Neural progenitor cell (in vitro differentiated cells): ENCODE results near the gene LRRC7. TPM values are rescaled to one million over a fixed set of nuclear protein-coding genes. Genes with fewer than 3 reads are reported as not detected.

Experiments
- DNase-seq: peaks from one replicate; pipeline ENCODE4 v3.0.0-alpha.2; 2016; ENCODE audit warnings: low spot score
- H2AFZ ChIP-seq: fragments of 200-600 bp; sonication (generic); replicated peaks from 2 replicates; pipeline ENCODE4 v1.6.1; 2016; ENCODE audit warnings: antibody characterized with exemption
- H3F3A ChIP-seq: fragments of 200-600 bp; sonication (generic); 2 replicates; pipeline ENCODE4 v1.6.1; 2016; ENCODE audit warnings: antibody characterized with exemption, low read depth
- H3K27ac ChIP-seq: fragments of 200-600 bp; sonication (generic); 2 replicates; pipeline ENCODE4 v1.5.1; 2016; ENCODE audit warnings: mild to moderate bottlenecking
- H3K27me3 ChIP-seq: fragments of 200-600 bp; sonication (generic); 2 replicates; pipeline ENCODE4 v1.6.1; 2016; ENCODE audit warnings: mild to moderate bottlenecking, moderate library complexity
- H3K36me3 ChIP-seq: fragments of 200-600 bp; sonication (generic); 2 replicates; pipeline ENCODE4 v1.5.1; 2016
- H3K4me1 ChIP-seq: fragments of 200-600 bp; sonication (generic); 2 replicates; pipeline ENCODE4 v1.6.1; 2016; ENCODE audit warnings: mixed run types
- H3K4me2 ChIP-seq: fragments of 200-600 bp; sonication (generic); 2 replicates; pipeline ENCODE4 v1.6.1; 2016
- H3K4me3 ChIP-seq: fragments of 200-600 bp; sonication (generic); 2 replicates; pipeline ENCODE4 v1.5.1; 2016
- H3K79me2 ChIP-seq: fragments of 200-600 bp; sonication (generic); 2 replicates; pipeline ENCODE4 v1.6.1; 2016; ENCODE audit warnings: low read depth
- H3K9ac ChIP-seq: fragments of 200-600 bp; sonication (generic); 2 replicates; pipeline ENCODE4 v1.6.1; 2016
- H3K9me3 ChIP-seq: fragments of 200-600 bp; sonication (generic); 2 replicates; pipeline ENCODE4 v1.5.1; 2016; ENCODE audit warnings: low read depth
- H4K20me1 ChIP-seq: fragments of 200-600 bp; sonication (generic); 2 replicates; pipeline ENCODE4 v1.6.1; 2016; ENCODE audit warnings: low read depth
- H3K27ac Mint-ChIP-seq: 3 replicates; pipeline ENCODE4 v1.8.0; 2021; ENCODE audit warnings: mixed read lengths
- H3K27me3 Mint-ChIP-seq: 2 replicates; pipeline ENCODE4 v1.8.0; 2022; ENCODE audit warnings: low read depth, mild to moderate bottlenecking, inconsistent platforms, moderate library complexity, mixed read lengths; ENCODE audit not compliant: insufficient read depth
- H3K36me3 Mint-ChIP-seq: 3 replicates; pipeline ENCODE4 v1.8.0; 2021; ENCODE audit warnings: mixed read lengths
- H3K4me1 Mint-ChIP-seq: 3 replicates; pipeline ENCODE4 v1.8.0; 2021; ENCODE audit warnings: mixed read lengths
- H3K4me3 Mint-ChIP-seq: 3 replicates; pipeline ENCODE4 v1.8.0; 2021; ENCODE audit warnings: mild to moderate bottlenecking, moderate library complexity, mixed read lengths
- H3K9me3 Mint-ChIP-seq: 3 replicates; pipeline ENCODE4 v1.8.0; 2020; ENCODE audit warnings: mixed read lengths
- EZH2 ChIP-seq: fragments of 200-600 bp; sonication (generic); IDR thresholded peaks from 2 replicates; pipeline ENCODE4 v1.6.1; 2017; ENCODE audit warnings: antibody characterized with exemption, mild to moderate bottlenecking, moderate library complexity
- EZH2phosphoT487 ChIP-seq: fragments of 200-600 bp; sonication (generic); IDR thresholded peaks from 2 replicates; pipeline ENCODE4 v1.6.1; 2017; ENCODE audit warnings: antibody characterized with exemption
- total RNA-seq: library from RNA; depleted of rRNA; stranded (reverse); fragments of >200 nt; gene quantifications from 2 replicates; pipeline ENCODE4 v1.2.3, GENCODE V29; 2015; ENCODE audit warnings: low replicate concordance
- TF ChIP-seq, protein P1 (sequence below): fragments of 200-600 bp; sonication (generic); IDR thresholded peaks from 2 replicates; pipeline ENCODE4 v1.5.1; 2017; ENCODE audit warnings: antibody characterized with exemption, mild to moderate bottlenecking

LRRC7 gene
- total RNA-seq, 1 donor from 2014 or later, result not detected

DNA sequence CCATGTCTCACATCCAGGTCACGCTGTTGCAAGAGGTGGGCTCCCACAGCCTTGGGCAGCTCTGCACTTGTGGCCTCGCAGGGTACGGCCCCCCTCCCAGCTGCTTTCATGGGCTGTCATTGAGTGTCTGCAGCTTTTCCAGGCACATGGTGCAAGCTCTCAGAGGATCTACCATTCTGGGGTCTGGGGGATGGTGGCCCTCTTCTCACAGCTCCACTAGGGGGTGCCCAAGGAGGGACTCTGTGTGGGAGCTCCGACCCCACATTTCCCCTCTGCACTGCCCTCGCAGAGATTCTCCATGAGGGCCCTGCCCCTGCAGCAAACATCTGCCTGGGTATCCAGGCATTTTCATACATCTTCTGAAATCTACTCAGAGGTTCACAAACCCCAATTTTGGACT, 219.4 kb downstream of the LRRC7 start:
- H3K4me2 ChIP-seq, result no peak overlapping the region
- H4K20me1 ChIP-seq, result no peaks in the 10 kb centered on the region
- Mint-ChIP-seq H3K9me3 (peaks cover 2% of the 10 kb centered on the region), H3K27ac (no peak overlapping the region), H3K4me1 (no peaks in the 10 kb centered on the region), H3K36me3 (no peaks in the 10 kb centered on the region), H3K4me3 (no peak overlapping the region), H3K27me3 (peaks cover 2% of the 10 kb centered on the region)
- no peaks in the 10 kb centered on the region for H3K79me2 ChIP-seq
- H3F3A ChIP-seq, result no peaks in the 10 kb centered on the region
- TF ChIP-seq, protein P1, sequence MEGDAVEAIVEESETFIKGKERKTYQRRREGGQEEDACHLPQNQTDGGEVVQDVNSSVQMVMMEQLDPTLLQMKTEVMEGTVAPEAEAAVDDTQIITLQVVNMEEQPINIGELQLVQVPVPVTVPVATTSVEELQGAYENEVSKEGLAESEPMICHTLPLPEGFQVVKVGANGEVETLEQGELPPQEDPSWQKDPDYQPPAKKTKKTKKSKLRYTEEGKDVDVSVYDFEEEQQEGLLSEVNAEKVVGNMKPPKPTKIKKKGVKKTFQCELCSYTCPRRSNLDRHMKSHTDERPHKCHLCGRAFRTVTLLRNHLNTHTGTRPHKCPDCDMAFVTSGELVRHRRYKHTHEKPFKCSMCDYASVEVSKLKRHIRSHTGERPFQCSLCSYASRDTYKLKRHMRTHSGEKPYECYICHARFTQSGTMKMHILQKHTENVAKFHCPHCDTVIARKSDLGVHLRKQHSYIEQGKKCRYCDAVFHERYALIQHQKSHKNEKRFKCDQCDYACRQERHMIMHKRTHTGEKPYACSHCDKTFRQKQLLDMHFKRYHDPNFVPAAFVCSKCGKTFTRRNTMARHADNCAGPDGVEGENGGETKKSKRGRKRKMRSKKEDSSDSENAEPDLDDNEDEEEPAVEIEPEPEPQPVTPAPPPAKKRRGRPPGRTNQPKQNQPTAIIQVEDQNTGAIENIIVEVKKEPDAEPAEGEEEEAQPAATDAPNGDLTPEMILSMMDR, result peak; percentile 42
- TF ChIP-seq EZH2, result no peak
- H3K9ac ChIP-seq, result no peak overlapping the region
- H2AFZ ChIP-seq, result no peak overlapping the region
- no peaks in the 10 kb centered on the region for H3K27me3 ChIP-seq
- no peaks in the 10 kb centered on the region for H3K36me3 ChIP-seq
- H3K4me3 ChIP-seq, result no peak overlapping the region
- H3K9me3 ChIP-seq, result no peaks in the 10 kb centered on the region
- no peak for DNase-seq
- no peaks in the 10 kb centered on the region for H3K4me1 ChIP-seq
- no peak overlapping the region for H3K27ac ChIP-seq

DNA sequence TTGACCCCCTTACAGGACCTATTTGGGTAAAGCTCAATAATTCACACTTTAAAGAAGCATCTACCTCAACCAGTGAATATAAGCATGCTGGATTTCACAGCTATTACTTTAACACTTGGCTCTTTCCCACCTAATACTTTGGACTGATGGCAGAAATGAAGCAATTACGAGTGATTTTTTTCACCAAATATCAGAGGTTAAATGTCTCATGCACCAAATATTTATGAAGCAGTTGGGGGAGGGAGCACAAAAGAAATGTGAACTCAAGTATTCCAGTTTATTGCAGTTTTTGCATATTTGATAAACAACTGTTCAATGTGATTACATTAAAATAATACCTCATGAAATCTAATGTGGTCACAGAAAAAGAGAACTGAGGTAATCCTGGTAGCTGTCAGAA, 223.6 kb downstream of the LRRC7 start:
- H4K20me1 ChIP-seq, result no peaks in the 10 kb centered on the region
- H3K9ac ChIP-seq, result no peak overlapping the region
- Mint-ChIP-seq H3K36me3 (no peaks in the 10 kb centered on the region), H3K9me3 (peaks cover 2% of the 10 kb centered on the region), H3K27ac (no peak overlapping the region), H3K4me3 (no peak overlapping the region), H3K27me3 (no peaks in the 10 kb centered on the region), H3K4me1 (no peaks in the 10 kb centered on the region)
- no peak overlapping the region for H3K27ac ChIP-seq
- no peak overlapping the region for H3K4me3 ChIP-seq
- H2AFZ ChIP-seq, result no peak overlapping the region
- TF ChIP-seq EZH2 (no peak), EZH2phosphoT487 (no peak)
- TF ChIP-seq, protein P1, result no peak
- H3K36me3 ChIP-seq, result no peaks in the 10 kb centered on the region
- no peaks in the 10 kb centered on the region for H3K27me3 ChIP-seq
- no peaks in the 10 kb centered on the region for H3K79me2 ChIP-seq
- H3F3A ChIP-seq, result no peaks in the 10 kb centered on the region
- no peaks in the 10 kb centered on the region for H3K9me3 ChIP-seq
- no peak for DNase-seq
- H3K4me2 ChIP-seq, result no peak overlapping the region
- no peaks in the 10 kb centered on the region for H3K4me1 ChIP-seq

DNA sequence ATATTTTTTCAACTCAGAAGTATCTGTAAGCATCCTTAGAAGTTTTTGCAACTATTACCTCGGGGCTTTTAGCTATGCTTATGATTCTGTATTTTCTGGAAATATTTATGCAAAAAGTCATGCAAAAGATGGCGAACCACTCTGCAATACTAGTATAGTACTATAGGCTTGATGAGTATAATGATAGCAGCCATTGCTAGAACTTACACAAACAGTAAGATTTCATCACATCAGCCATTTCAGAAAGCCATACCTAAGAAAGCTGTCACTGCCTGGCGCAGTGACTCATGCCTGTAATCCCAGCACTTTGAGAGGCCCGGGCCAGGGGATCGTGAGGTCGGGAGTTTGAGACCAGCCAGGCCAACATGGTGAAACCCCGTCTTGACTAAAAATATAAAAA, 227.1 kb downstream of the LRRC7 start:
- no peak overlapping the region for H3K9ac ChIP-seq
- H3K4me3 ChIP-seq, result no peak overlapping the region
- H3F3A ChIP-seq, result no peaks in the 10 kb centered on the region
- no peak overlapping the region for H2AFZ ChIP-seq
- H3K9me3 ChIP-seq, result no peaks in the 10 kb centered on the region
- H3K36me3 Mint-ChIP-seq, result no peaks in the 10 kb centered on the region
- no peaks in the 10 kb centered on the region for H3K27me3 ChIP-seq
- no peaks in the 10 kb centered on the region for H3K4me1 ChIP-seq
- H3K4me1 Mint-ChIP-seq, result no peaks in the 10 kb centered on the region
- H3K36me3 ChIP-seq, result no peaks in the 10 kb centered on the region
- TF ChIP-seq EZH2, result no peak
- TF ChIP-seq EZH2phosphoT487, result no peak
- TF ChIP-seq, protein P1, result no peak
- H3K79me2 ChIP-seq, result no peaks in the 10 kb centered on the region
- H4K20me1 ChIP-seq, result no peaks in the 10 kb centered on the region
- no peak for DNase-seq
- H3K4me3 Mint-ChIP-seq, result no peak overlapping the region
- no peak overlapping the region for H3K27ac Mint-ChIP-seq
- no peaks in the 10 kb centered on the region for H3K9me3 Mint-ChIP-seq
- H3K4me2 ChIP-seq, result no peak overlapping the region
- H3K27me3 Mint-ChIP-seq, result no peaks in the 10 kb centered on the region
- H3K27ac ChIP-seq, result no peak overlapping the region

DNA sequence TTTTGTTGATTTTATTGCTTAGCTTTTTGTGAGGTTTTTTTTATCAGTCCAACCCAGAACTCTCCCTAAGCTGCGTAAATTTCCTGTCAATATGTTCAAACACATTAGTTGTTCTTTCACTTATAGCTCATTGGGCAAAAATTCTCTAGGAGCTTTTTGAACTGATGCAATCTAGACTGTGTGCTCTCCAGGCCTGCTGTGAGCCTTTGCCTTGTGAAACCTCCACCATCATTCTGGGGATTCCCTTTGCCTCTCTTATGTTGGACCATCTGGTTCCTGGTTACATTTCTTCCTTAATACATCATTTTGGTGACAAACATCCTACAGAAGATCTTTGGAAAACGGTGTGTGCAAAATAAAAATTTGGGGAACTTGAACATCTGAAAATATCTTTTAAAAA, 247.2 kb downstream of the LRRC7 start:
- Histone ChIP-seq H3F3A (no peaks in the 10 kb centered on the region), H2AFZ (no peak overlapping the region), H3K36me3 (no peaks in the 10 kb centered on the region), H3K4me1 (no peaks in the 10 kb centered on the region), H3K9ac (no peak overlapping the region), H4K20me1 (no peaks in the 10 kb centered on the region), H3K79me2 (no peaks in the 10 kb centered on the region), H3K4me2 (no peak overlapping the region), H3K27me3 (no peaks in the 10 kb centered on the region), H3K27ac (no peak overlapping the region), H3K4me3 (no peak overlapping the region), H3K9me3 (no peaks in the 10 kb centered on the region)
- no peak for TF ChIP-seq EZH2phosphoT487
- TF ChIP-seq EZH2, result no peak
- TF ChIP-seq, protein P1, result no peak
- Mint-ChIP-seq H3K4me1 (peaks cover 5% of the 10 kb centered on the region), H3K27ac (no peak overlapping the region), H3K4me3 (no peak overlapping the region), H3K36me3 (no peaks in the 10 kb centered on the region), H3K9me3 (no peaks in the 10 kb centered on the region), H3K27me3 (peaks cover 1% of the 10 kb centered on the region)
- DNase-seq, result no peak
